H1 (cell line): Measurements from ENCODE around the gene APOBEC3G.

Source experiments
- CREB1 ChIP-seq: IDR thresholded peaks from 2 replicates; pipeline ENCODE4 v1.6.1; 2012; ENCODE audit warnings: inconsistent platforms
- EZH2 ChIP-seq: fragments of 200-600 bp; sonication (generic); IDR thresholded peaks from 2 replicates; pipeline ENCODE4 v1.7.1; 2012; ENCODE audit warnings: low read depth, mild to moderate bottlenecking, moderate library complexity, low read length, inconsistent platforms; ENCODE audit not compliant: severe bottlenecking
- POLR2AphosphoS5 ChIP-seq: IDR thresholded peaks from 2 replicates; pipeline ENCODE4 v1.6.1; 2011; ENCODE audit warnings: low read depth, low read length
- RBBP5 ChIP-seq: IDR thresholded peaks from 2 replicates; pipeline ENCODE4 v1.7.1; 2012; ENCODE audit warnings: low read depth, mild to moderate bottlenecking, inconsistent platforms, low read length, moderate library complexity, borderline replicate concordance
- TF ChIP-seq, protein P1 (sequence below), 3 experiments: IDR thresholded peaks; 1 replicate in 2 of 3; 2 replicates in 1 of 3; pipeline versions ENCODE4 v1.5.1 to v1.6.1; 2011; ENCODE audit warnings: low read length in 3 of 3, mild to moderate bottlenecking in 3 of 3, inconsistent platforms in 2 of 3, low read depth in 1 of 3, moderate library complexity in 1 of 3; ENCODE audit not compliant: insufficient read depth in 1 of 3; ENCODE audit errors: control extremely low read depth in 1 of 3
- TF ChIP-seq, protein P2 (sequence below): IDR thresholded peaks from 2 replicates; pipeline ENCODE4 v1.6.1; 2011; ENCODE audit warnings: low read length, improper control_type of control experiment

DNA sequence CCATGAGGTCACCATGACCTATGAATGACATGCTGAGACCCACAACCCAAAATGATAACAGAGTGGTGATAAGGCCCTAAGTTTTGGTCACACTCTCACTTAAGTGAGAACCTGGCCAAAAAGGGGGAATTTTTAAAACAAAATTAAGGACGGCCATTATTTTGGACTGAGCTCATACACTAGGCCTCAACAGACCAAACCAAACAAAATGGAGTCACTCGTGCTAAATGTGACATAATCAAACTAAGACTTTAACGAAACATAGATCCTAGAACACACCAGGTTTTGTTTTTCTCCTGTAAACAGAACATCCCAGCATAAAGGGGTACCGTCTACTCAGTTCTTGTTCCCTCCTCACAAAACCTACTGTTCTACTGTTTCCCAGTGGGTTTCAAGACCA lies 31.4 kb downstream of the APOBEC3G start:
- TF ChIP-seq, protein P1, sequence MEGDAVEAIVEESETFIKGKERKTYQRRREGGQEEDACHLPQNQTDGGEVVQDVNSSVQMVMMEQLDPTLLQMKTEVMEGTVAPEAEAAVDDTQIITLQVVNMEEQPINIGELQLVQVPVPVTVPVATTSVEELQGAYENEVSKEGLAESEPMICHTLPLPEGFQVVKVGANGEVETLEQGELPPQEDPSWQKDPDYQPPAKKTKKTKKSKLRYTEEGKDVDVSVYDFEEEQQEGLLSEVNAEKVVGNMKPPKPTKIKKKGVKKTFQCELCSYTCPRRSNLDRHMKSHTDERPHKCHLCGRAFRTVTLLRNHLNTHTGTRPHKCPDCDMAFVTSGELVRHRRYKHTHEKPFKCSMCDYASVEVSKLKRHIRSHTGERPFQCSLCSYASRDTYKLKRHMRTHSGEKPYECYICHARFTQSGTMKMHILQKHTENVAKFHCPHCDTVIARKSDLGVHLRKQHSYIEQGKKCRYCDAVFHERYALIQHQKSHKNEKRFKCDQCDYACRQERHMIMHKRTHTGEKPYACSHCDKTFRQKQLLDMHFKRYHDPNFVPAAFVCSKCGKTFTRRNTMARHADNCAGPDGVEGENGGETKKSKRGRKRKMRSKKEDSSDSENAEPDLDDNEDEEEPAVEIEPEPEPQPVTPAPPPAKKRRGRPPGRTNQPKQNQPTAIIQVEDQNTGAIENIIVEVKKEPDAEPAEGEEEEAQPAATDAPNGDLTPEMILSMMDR (IDR thresholded peaks at IDR 0.05; ENCODE audit: control extremely low read depth in 1 of 3, insufficient read depth in 1 of 3, low read depth in 1 of 3, low read length in 3 of 3): no peak
- no peak for TF ChIP-seq POLR2AphosphoS5
- TF ChIP-seq CREB1: no peak
- TF ChIP-seq RBBP5: no peak
- TF ChIP-seq, protein P2, sequence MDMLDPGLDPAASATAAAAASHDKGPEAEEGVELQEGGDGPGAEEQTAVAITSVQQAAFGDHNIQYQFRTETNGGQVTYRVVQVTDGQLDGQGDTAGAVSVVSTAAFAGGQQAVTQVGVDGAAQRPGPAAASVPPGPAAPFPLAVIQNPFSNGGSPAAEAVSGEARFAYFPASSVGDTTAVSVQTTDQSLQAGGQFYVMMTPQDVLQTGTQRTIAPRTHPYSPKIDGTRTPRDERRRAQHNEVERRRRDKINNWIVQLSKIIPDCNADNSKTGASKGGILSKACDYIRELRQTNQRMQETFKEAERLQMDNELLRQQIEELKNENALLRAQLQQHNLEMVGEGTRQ: no peak
- no peak for TF ChIP-seq EZH2
